GM12872 (cell line): ENCODE measurements around the gene HABP4.

Experiments used
- TF ChIP-seq, protein P1 (sequence below): IDR thresholded peaks from 3 replicates; pipeline ENCODE4 v1.5.1; 2011; ENCODE audit warnings: low read depth, mild to moderate bottlenecking, low read length, moderate library complexity; ENCODE audit not compliant: insufficient read depth

Gene HABP4

DNA sequence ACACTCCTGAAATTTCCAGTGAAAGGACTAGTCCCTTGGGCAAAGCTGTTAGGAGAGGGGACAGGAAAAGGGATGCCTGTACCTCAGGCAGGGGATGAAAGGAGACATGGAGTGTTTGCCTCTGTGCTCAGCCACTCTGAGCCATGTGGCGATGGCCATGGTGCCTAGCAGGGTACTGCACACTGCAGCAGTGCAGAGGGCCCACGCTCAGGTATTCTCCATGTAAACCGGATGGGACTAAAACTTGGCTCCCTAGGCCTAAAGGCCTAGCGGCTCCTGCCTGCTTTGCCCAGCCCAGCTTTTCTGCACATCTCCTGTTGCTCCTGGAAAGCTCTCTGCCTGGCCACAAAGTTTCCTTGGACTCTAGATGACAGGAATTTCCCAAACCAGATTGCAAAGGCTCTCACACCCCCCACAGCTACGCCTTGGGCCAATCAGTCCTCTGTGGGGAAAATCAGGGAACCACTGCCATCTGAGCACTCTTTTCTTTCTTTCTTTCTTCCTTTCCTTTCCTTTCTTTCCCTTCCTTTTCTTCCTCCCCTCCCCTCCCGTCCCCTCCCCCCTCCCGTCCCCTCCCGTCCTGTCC, 44.3 kb downstream of the HABP4 start:
- TF ChIP-seq, protein P1, sequence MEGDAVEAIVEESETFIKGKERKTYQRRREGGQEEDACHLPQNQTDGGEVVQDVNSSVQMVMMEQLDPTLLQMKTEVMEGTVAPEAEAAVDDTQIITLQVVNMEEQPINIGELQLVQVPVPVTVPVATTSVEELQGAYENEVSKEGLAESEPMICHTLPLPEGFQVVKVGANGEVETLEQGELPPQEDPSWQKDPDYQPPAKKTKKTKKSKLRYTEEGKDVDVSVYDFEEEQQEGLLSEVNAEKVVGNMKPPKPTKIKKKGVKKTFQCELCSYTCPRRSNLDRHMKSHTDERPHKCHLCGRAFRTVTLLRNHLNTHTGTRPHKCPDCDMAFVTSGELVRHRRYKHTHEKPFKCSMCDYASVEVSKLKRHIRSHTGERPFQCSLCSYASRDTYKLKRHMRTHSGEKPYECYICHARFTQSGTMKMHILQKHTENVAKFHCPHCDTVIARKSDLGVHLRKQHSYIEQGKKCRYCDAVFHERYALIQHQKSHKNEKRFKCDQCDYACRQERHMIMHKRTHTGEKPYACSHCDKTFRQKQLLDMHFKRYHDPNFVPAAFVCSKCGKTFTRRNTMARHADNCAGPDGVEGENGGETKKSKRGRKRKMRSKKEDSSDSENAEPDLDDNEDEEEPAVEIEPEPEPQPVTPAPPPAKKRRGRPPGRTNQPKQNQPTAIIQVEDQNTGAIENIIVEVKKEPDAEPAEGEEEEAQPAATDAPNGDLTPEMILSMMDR = no peak

DNA sequence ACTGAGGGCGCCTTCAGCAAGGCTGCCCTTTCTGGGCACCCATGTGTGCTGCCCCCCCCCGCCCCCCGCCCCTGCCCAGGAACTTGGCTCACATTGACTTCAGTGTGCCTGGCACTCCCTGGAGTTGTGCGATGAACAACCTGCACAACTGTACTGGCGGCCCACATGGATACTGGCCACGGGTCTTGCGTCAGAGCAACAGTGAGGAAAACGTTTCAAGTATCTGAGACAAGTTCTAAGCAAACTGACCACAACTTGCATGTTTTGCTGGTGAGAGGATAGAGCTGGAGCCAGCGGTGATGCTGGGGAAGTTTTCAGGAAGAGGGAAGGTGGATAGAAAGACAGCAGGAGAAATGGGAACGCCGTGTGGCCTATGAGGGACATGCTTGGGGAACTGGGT, 45.4 kb downstream of the HABP4 start:
- TF ChIP-seq, protein P1 = no peak

- TF ChIP-seq, protein P1 = no peak
These were observed 46.6 kb downstream of the HABP4 start for GRCh38 chr9:96496368-96497116.

- TF ChIP-seq, protein P1 = no peak
These were observed 47.1 kb downstream of the HABP4 start for GRCh38 chr9:96497117-96497399.

- TF ChIP-seq, protein P1 = no peak
These were observed 48.8 kb downstream of the HABP4 start for GRCh38 chr9:96498796-96499195.

GRCh38 chr9:96499257-96499656, 49.3 kb downstream of the HABP4 start:
- TF ChIP-seq, protein P1 = no peak

- TF ChIP-seq, protein P1 = no peak
These were observed 51.0 kb downstream of the HABP4 start for GRCh38 chr9:96500696-96501632.
